Hepatocyte (in vitro differentiated cells): ENCODE results near the gene INPP5B. TPM values are rescaled to one million over a fixed set of nuclear protein-coding genes. Genes with fewer than 3 reads are reported as not detected.

Experiments
- DNase-seq: peaks from one replicate; pipeline ENCODE4 v3.0.0-alpha.2; 2016; ENCODE audit warnings: low spot score
- H2AFZ ChIP-seq: fragments of 200-600 bp; sonication (generic); 2 replicates; pipeline ENCODE4 v1.6.0; 2016; ENCODE audit warnings: antibody characterized with exemption, mild to moderate bottlenecking
- H3K27ac ChIP-seq: fragments of 200-600 bp; sonication (generic); 2 replicates; pipeline ENCODE4 v1.5.1; 2016; ENCODE audit warnings: mild to moderate bottlenecking
- H3K27me3 ChIP-seq: fragments of 200-600 bp; sonication (generic); 2 replicates; pipeline ENCODE4 v1.6.1; 2016
- H3K36me3 ChIP-seq: fragments of 200-600 bp; sonication (generic); replicated peaks from 2 replicates; pipeline ENCODE4 v1.5.1; 2016; ENCODE audit warnings: low read depth; ENCODE audit not compliant: insufficient read depth
- H3K4me1 ChIP-seq: fragments of 200-600 bp; sonication (generic); 2 replicates; pipeline ENCODE4 v1.5.1; 2016; ENCODE audit warnings: mild to moderate bottlenecking, moderate library complexity; ENCODE audit not compliant: insufficient read depth
- H3K4me2 ChIP-seq: fragments of 200-600 bp; sonication (generic); 2 replicates; pipeline ENCODE4 v1.6.0; 2016
- H3K4me3 ChIP-seq: fragments of 200-600 bp; sonication (generic); 2 replicates; pipeline ENCODE4 v1.5.1; 2016; ENCODE audit warnings: mild to moderate bottlenecking
- H3K79me2 ChIP-seq: fragments of 200-600 bp; sonication (generic); 2 replicates; pipeline ENCODE4 v1.6.0; 2017; ENCODE audit warnings: mild to moderate bottlenecking
- H3K9me2 ChIP-seq: fragments of 200-600 bp; sonication (generic); replicated peaks from 2 replicates; pipeline ENCODE4 v1.6.0; 2017; ENCODE audit warnings: mild to moderate bottlenecking; ENCODE audit not compliant: insufficient read depth
- H3K9me3 ChIP-seq: fragments of 200-600 bp; sonication (generic); 2 replicates; pipeline ENCODE4 v1.5.1; 2016; ENCODE audit warnings: low read depth, mild to moderate bottlenecking
- H4K20me1 ChIP-seq: fragments of 200-600 bp; sonication (generic); 2 replicates; pipeline ENCODE4 v1.6.0; 2016; ENCODE audit warnings: mild to moderate bottlenecking; ENCODE audit not compliant: insufficient read depth, poor library complexity, severe bottlenecking
- CTCF ChIP-seq: fragments of 200-600 bp; sonication (generic); IDR thresholded peaks from 2 replicates; pipeline ENCODE4 v1.5.1; 2016; ENCODE audit warnings: antibody characterized with exemption, mild to moderate bottlenecking; ENCODE audit not compliant: poor library complexity
- EZH2 ChIP-seq: fragments of 200-600 bp; sonication (generic); IDR thresholded peaks from 2 replicates; pipeline ENCODE4 v1.6.1; 2016; ENCODE audit warnings: antibody characterized with exemption, mild to moderate bottlenecking, borderline replicate concordance
- EZH2phosphoT487 ChIP-seq: fragments of 200-600 bp; sonication (generic); IDR thresholded peaks from one replicate; pipeline ENCODE4 v1.6.1; 2018; ENCODE audit warnings: antibody characterized with exemption, mild to moderate bottlenecking, low read depth, moderate library complexity; ENCODE audit not compliant: unreplicated experiment, severe bottlenecking
- WGBS: methylation state at CpG from one replicate; pipeline ENCODE4 v1.1.6; 2016; ENCODE audit warnings: low lambda C conversion rate; ENCODE audit errors: missing lambda C conversion rate; 5-methylcytosine and 5-hydroxymethylcytosine counted together
- polyA plus RNA-seq: library from polyadenylated mRNA; unstranded; fragments of >200 nt; fragmentation: Nextera tagmentation; extraction: Ambion mirVana; gene quantifications from 2 replicates; pipeline ENCODE4 v1.2.1, GENCODE V29; 2016
- total RNA-seq: library from RNA; depleted of rRNA; stranded (reverse); fragments of >200 nt; gene quantifications from 2 replicates; pipeline ENCODE4 v1.2.3, GENCODE V29; 2014

The INPP5B gene
- total and polyA plus RNA-seq, 2 experiments from 2014 or later: 9.3 to 18.3 TPM

- 90% methylated on average over 2 of the region's 2 CpGs for WGBS
- TF ChIP-seq EZH2 (no peak), CTCF (no peak), EZH2phosphoT487 (no peak)
- no peaks in the 10 kb centered on the region for H3K36me3 ChIP-seq
Measured at GRCh38 chr1:37824001-37824400, 122.9 kb downstream of the INPP5B start.

GRCh38 chr1:37822906-37823815, 123.7 kb downstream of the INPP5B start:
- WGBS: 96% methylated on average over 9 of the region's 9 CpGs
- no peak overlapping the region for H3K4me2 ChIP-seq
- no peak overlapping the region for H3K4me3 ChIP-seq
- no peak overlapping the region for H3K27ac ChIP-seq
- no peaks in the 10 kb centered on the region for H4K20me1 ChIP-seq
- TF ChIP-seq EZH2 (no peak), CTCF (no peak), EZH2phosphoT487 (no peak)
- H3K27me3 ChIP-seq: no peaks in the 10 kb centered on the region
- H3K79me2 ChIP-seq: no peaks in the 10 kb centered on the region
- H3K4me1 ChIP-seq: no peaks in the 10 kb centered on the region
- DNase-seq: no peak
- H3K9me2 ChIP-seq: no peaks in the 10 kb centered on the region
- no peaks in the 10 kb centered on the region for H3K9me3 ChIP-seq
- H2AFZ ChIP-seq: no peak overlapping the region
- no peaks in the 10 kb centered on the region for H3K36me3 ChIP-seq

More at GRCh38 chr1:37824001-37824400, 122.9 kb downstream of the INPP5B start:
- no peaks in the 10 kb centered on the region for H3K27me3 ChIP-seq
- no peak overlapping the region for H3K4me2 ChIP-seq
- no peak overlapping the region for H3K27ac ChIP-seq
- H3K4me3 ChIP-seq: no peak overlapping the region
- H3K79me2 ChIP-seq: no peaks in the 10 kb centered on the region
- H3K9me2 ChIP-seq: no peaks in the 10 kb centered on the region
- H2AFZ ChIP-seq: no peak overlapping the region
- no peaks in the 10 kb centered on the region for H4K20me1 ChIP-seq
- H3K9me3 ChIP-seq: no peaks in the 10 kb centered on the region
- DNase-seq: no peak
- no peaks in the 10 kb centered on the region for H3K4me1 ChIP-seq

- no peaks in the 10 kb centered on the region for H3K9me3 ChIP-seq
- H3K79me2 ChIP-seq: no peaks in the 10 kb centered on the region
- H4K20me1 ChIP-seq: no peaks in the 10 kb centered on the region
- no peak for DNase-seq
- H3K27ac ChIP-seq: no peak overlapping the region
- no peaks in the 10 kb centered on the region for H3K4me1 ChIP-seq
- H3K9me2 ChIP-seq: no peaks in the 10 kb centered on the region
- H3K27me3 ChIP-seq: no peaks in the 10 kb centered on the region
- WGBS: 96% methylated on average over 2 of the region's 2 CpGs
- no peak overlapping the region for H3K4me2 ChIP-seq
- TF ChIP-seq EZH2phosphoT487 (no peak), CTCF (no peak), EZH2 (no peak)
- H2AFZ ChIP-seq: no peak overlapping the region
- no peaks in the 10 kb centered on the region for H3K36me3 ChIP-seq
- H3K4me3 ChIP-seq: no peak overlapping the region
Measured at GRCh38 chr1:37821481-37821880, 125.4 kb downstream of the INPP5B start.
